HL-60 (cell line): ENCODE measurements around the gene OR10V1.

ENCODE experiments used
- DNase-seq, 2 experiments: peaks; one replicate each; pipeline ENCODE4 v3.0.0-alpha.2; 2010 to 2020; ENCODE audit warnings: low read depth in 1 of 2, low spot score in 1 of 2
- H3K27ac ChIP-seq: fragments of 250-450 bp; sonication (Bioruptor Pico); replicated peaks from 2 replicates; pipeline ENCODE4 v1.5.1; 2020; ENCODE audit warnings: mild to moderate bottlenecking, moderate library complexity
- H3K27me3 ChIP-seq: fragments of 250-450 bp; sonication (Bioruptor Pico); 2 replicates; pipeline ENCODE4 v1.5.1; 2021; ENCODE audit warnings: mild to moderate bottlenecking, moderate library complexity; ENCODE audit not compliant: insufficient read depth, poor library complexity, severe bottlenecking
- H3K4me3 ChIP-seq: replicated peaks from 2 replicates; pipeline ENCODE4 v1.5.1; 2011; ENCODE audit warnings: mild to moderate bottlenecking, control low read depth, low read length; ENCODE audit not compliant: insufficient read depth
- GABPA ChIP-seq: IDR thresholded peaks from 2 replicates; pipeline ENCODE4 v1.6.1; 2012; ENCODE audit warnings: low read depth
- POLR2AphosphoS5 ChIP-seq: IDR thresholded peaks from 2 replicates; pipeline ENCODE4 v1.6.1; 2012; ENCODE audit warnings: low read depth
- SPI1 ChIP-seq: IDR thresholded peaks from 2 replicates; pipeline ENCODE4 v1.6.1; 2012; ENCODE audit warnings: low read depth, mild to moderate bottlenecking, borderline replicate concordance
- TF ChIP-seq, protein P1 (sequence below): IDR thresholded peaks from one replicate; pipeline ENCODE4 v1.5.1; 2011; ENCODE audit warnings: low read length, control low read depth, inconsistent platforms; ENCODE audit not compliant: insufficient read depth
- TF ChIP-seq, protein P2 (sequence below): IDR thresholded peaks from 2 replicates; pipeline ENCODE4 v1.6.1; 2012; ENCODE audit warnings: low read depth; ENCODE audit not compliant: insufficient replicate concordance

OR10V1 gene

DNA sequence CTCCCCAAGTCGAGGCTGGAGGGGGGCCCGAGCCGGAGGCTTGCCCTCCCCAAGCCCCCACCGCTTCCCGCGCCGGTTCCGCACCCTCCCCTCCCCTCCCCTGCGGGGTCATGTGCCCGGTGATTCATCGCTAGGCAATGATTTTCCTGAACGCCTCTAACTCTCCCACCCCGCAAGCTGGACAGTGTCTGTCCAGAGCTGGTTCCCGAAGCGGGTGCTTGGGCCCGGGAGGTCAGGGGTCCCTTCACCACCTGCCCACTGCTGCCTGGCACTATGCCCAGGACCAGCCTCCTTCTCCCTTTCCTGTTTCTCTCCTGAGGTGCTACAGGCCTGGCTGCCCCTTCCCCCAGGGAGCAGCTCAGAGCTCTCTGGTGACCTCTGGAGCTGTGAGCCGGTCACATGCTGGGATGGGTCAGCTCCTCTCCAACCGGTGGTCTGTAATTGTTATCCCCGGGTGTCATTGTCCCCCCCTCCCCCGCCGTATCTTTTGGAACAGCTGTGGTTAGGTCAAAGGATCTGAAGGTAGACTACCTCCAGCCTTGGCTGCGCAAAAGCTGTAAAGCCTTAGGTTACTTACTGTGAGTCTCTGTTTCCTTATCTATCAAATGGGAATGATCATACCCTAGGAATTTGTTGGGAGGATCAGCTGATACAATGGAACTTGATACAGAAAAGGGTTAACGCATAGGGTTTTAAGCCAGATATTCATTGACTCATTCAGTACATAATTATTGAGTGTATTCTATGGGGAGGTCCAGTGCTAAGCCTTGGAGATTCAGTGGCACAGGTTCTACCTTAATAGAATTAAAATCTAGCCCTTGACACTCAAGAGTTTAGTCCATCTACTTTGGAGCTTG is 42.3 kb upstream of the OR10V1 start:
- peak; percentile 47 to 60 for DNase-seq
- Histone ChIP-seq H3K27ac (peak overlapping the region; percentile 63), H3K4me3 (peak overlapping the region; percentile 94)

DNA sequence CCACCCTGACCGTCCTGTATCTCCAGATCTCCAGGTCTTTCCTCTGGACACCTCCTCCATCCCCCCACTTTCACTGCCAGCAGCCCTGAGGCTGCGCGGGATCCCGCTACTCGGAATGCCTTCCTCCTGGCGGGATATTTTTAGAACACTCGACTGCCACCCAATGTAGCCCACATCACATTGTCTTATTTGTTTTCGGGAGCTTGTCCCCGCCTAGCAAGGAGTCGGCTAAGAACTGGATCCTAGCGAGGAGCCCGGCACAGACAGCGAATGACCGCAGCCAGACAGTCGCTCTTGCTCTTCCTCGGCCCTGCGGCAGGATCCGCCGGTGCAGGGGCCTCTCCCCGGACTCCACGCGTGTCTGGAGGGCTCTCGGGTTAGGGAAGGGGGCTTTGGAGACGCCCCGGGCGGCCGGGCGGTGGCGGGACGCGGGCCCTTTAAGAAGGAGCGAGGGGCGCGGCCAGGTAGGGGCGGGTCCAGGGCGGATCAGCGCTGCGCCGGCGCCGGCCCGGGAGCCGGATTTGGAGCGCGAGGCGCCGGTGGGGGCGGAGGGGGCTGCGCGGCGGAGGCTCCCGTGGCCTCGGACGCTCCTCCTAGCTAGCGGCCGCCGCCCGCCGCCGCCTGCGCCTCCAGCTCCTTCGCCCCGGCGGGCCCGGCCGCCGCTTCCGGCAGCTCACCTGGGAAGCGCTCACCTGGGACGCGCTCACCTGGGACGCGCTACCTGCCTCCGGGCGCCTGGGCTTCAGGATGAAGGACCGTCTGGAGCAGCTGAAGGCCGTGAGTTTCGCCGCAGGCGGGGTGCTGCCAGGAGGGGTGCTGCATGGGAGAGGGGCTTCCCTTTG is 41.4 kb upstream of the OR10V1 start, which contains the start of gene STX3:
TSS of gene STX3 (plus strand) at position 518 of the 842 bp plus-strand sequence. CDS start at position 748, 230 bp downstream.
- Histone ChIP-seq H3K27ac (peak within 1 kb of the TSS; percentile 72), H3K27me3 (no peaks in the 10 kb centered on the region), H3K4me3 (peak within 1 kb of the TSS; percentile 94)
- TF ChIP-seq, protein P1, sequence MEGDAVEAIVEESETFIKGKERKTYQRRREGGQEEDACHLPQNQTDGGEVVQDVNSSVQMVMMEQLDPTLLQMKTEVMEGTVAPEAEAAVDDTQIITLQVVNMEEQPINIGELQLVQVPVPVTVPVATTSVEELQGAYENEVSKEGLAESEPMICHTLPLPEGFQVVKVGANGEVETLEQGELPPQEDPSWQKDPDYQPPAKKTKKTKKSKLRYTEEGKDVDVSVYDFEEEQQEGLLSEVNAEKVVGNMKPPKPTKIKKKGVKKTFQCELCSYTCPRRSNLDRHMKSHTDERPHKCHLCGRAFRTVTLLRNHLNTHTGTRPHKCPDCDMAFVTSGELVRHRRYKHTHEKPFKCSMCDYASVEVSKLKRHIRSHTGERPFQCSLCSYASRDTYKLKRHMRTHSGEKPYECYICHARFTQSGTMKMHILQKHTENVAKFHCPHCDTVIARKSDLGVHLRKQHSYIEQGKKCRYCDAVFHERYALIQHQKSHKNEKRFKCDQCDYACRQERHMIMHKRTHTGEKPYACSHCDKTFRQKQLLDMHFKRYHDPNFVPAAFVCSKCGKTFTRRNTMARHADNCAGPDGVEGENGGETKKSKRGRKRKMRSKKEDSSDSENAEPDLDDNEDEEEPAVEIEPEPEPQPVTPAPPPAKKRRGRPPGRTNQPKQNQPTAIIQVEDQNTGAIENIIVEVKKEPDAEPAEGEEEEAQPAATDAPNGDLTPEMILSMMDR = no peak
- no peak for TF ChIP-seq GABPA
- TF ChIP-seq POLR2AphosphoS5 = no peak
- DNase-seq = peak; percentile 32 to 61

More for the DNA sequence above, 42.3 kb upstream of the OR10V1 start:
- H3K27me3 ChIP-seq = no peaks in the 10 kb centered on the region
- no peak for TF ChIP-seq GABPA
- TF ChIP-seq POLR2AphosphoS5 = 0 out of 2 replicates have a peak, but pooled peaks have one; percentile 16

DNA sequence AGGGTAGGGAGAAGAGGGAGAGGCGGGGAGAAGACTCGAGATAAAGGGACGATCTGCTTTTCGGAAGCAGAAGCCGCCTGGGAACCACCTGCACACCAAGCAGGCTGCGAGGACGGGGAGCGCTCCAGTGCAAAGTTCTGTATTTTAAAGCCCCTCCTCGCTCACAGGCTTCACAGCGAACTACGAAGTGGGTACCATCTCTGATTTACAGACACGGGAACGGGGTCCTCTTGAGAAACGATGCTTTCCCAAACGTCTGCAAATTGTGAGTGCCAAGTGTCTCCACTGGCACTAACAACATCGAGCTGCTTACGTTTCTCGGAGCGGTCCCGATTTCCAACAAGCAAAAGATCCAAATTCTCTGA is 40.8 kb upstream of the OR10V1 start:
- DNase-seq = peak in 1 of 2 experiments; percentile 48
- peak overlapping the region; percentile 94 for H3K4me3 ChIP-seq
- no peaks in the 10 kb centered on the region for H3K27me3 ChIP-seq
- TF ChIP-seq SPI1 (no peak), POLR2AphosphoS5 (no peak), GABPA (no peak)
- TF ChIP-seq, protein P1 = no peak
- TF ChIP-seq, protein P2, sequence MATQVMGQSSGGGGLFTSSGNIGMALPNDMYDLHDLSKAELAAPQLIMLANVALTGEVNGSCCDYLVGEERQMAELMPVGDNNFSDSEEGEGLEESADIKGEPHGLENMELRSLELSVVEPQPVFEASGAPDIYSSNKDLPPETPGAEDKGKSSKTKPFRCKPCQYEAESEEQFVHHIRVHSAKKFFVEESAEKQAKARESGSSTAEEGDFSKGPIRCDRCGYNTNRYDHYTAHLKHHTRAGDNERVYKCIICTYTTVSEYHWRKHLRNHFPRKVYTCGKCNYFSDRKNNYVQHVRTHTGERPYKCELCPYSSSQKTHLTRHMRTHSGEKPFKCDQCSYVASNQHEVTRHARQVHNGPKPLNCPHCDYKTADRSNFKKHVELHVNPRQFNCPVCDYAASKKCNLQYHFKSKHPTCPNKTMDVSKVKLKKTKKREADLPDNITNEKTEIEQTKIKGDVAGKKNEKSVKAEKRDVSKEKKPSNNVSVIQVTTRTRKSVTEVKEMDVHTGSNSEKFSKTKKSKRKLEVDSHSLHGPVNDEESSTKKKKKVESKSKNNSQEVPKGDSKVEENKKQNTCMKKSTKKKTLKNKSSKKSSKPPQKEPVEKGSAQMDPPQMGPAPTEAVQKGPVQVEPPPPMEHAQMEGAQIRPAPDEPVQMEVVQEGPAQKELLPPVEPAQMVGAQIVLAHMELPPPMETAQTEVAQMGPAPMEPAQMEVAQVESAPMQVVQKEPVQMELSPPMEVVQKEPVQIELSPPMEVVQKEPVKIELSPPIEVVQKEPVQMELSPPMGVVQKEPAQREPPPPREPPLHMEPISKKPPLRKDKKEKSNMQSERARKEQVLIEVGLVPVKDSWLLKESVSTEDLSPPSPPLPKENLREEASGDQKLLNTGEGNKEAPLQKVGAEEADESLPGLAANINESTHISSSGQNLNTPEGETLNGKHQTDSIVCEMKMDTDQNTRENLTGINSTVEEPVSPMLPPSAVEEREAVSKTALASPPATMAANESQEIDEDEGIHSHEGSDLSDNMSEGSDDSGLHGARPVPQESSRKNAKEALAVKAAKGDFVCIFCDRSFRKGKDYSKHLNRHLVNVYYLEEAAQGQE = no peak
- peak overlapping the region; percentile 72 for H3K27ac ChIP-seq

DNA sequence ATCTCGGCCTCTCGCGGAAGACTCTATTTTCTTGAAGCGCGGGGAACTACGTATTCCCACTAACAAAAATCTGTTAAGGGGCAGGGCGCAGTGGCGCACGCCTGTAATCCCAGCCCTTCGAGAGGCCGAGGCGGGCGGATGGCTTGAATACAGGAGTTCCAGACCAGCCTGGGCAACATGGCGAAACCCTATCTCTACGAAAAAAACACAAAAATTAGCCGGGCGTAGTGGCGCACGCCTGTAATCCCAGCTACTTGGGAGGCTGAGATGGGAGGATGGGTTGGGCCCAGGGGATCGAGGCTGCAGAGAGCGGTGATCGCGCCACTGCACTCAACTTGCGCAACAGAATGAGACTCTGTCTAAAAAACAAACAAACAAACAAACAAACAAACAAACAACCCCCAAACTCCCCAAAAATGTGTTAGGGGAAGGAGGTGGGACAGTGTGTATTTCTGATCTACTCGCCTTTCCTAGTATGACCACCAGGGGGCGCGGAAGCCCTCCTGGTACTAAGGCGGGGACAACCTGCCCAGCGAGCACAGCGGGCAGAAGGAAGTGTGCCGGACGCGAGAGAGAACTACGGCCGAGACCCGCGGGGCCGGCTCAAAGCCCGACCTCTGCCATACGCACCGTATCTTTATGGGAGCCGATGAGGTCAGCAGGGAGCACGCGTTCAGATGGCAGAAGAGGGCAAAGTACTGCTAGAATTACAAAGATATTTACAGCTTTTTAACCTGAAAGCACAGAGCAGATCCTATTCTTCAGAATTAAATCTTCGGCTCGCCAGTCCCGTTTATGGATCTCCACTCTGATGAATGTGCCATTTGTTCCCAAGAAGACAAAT is 40.2 kb upstream of the OR10V1 start:
- TF ChIP-seq GABPA (0 out of 2 replicates have a peak, but pooled peaks have one; percentile 7), POLR2AphosphoS5 (no peak), SPI1 (peak; percentile 20; the same call in 1 of the 2 replicates)
- TF ChIP-seq, protein P1 = peak; percentile 65
- TF ChIP-seq, protein P2 = no peak
- peak overlapping the region; percentile 72 for H3K27ac ChIP-seq
- H3K4me3 ChIP-seq = peak overlapping the region; percentile 94
- H3K27me3 ChIP-seq = no peaks in the 10 kb centered on the region
- DNase-seq = peak; percentile 78 to 81
